HepG2 (cell line): ENCODE data around the gene PHRF1. TPM values are rescaled to one million over a fixed set of nuclear protein-coding genes. Genes with fewer than 3 reads are reported as not detected.

Experiments
- ATAC-seq: fragments of 200-7000 bp; cut with Tn5 transposase; 3 replicates; pipeline ENCODE4 v1.9.1; 2020; ENCODE audit warnings: mild to moderate bottlenecking, moderate library complexity
- BruUV-seq: library from RNA; stranded (reverse); fragments of 400-500 nt; replicated peaks from 2 replicates; lab custom pipeline; 2021; lab: Mats Ljungman, UMichigan
- CTCF ChIA-PET: fragments of 300-600 bp; formaldehyde crosslinking; extraction: SDS; loops from one replicate; lab custom pipeline; 2021; ENCODE audit warnings: low total read pairs, inconsistent platforms, low intra/inter-chr PET ratio; lab: Yijun Ruan, JAX
- POLR2A ChIA-PET: fragments of 350-600 bp; sonication (Branson Sonifier 250); formaldehyde crosslinking; loops from one replicate; lab custom pipeline; 2020; ENCODE audit warnings: antibody characterized with exemption, inconsistent platforms; lab: Yijun Ruan, JAX
- DNase-seq: peaks from one replicate; pipeline ENCODE4 v3.0.0-alpha.2; 2015; ENCODE audit warnings: low spot score
- FAIRE-seq: peaks from 3 replicates; lab custom pipeline; 2011; peaks lifted over from hg19 to GRCh38; lab: Jason Lieb, UNC
- H2AFZ ChIP-seq: one replicate; pipeline ENCODE4 v1.6.1; 2011; ENCODE audit warnings: low read length, inconsistent platforms
- H3K27ac ChIP-seq: fragments of 300-600 bp; 3 replicates; pipeline ENCODE4 v1.8.0; 2011; ENCODE audit warnings: mixed run types, mild to moderate bottlenecking, mixed read lengths, low read length, inconsistent platforms; ENCODE audit not compliant: insufficient read depth; ENCODE audit errors: extremely low read length
- H3K27me3 ChIP-seq, 2 experiments: fragments of 200-600 bp in 1 of 2; 2 replicates in 1 of 2; 3 replicates in 1 of 2; pipeline versions ENCODE4 v1.6.0 to v1.8.0; 2011; ENCODE audit warnings: low read length in 2 of 2, mild to moderate bottlenecking in 2 of 2, moderate library complexity in 2 of 2, inconsistent platforms in 1 of 2; ENCODE audit not compliant: insufficient read depth in 2 of 2, control insufficient read depth in 1 of 2
- H3K36me3 ChIP-seq, 2 experiments: fragments of 200-600 bp in 1 of 2; replicated peaks in 1 of 2; 2 replicates in 1 of 2; 3 replicates in 1 of 2; pipeline versions ENCODE4 v1.5.1 to v1.8.0; 2011; ENCODE audit warnings: low read length in 2 of 2, inconsistent platforms in 1 of 2; ENCODE audit not compliant: insufficient read depth in 2 of 2, control insufficient read depth in 1 of 2
- H3K4me1 ChIP-seq: 2 replicates; pipeline ENCODE4 v1.5.1; 2012; ENCODE audit warnings: low read length, inconsistent platforms; ENCODE audit not compliant: insufficient read depth
- H3K4me2 ChIP-seq: 2 replicates; pipeline ENCODE4 v1.6.0; 2011; ENCODE audit warnings: low read depth, low read length, inconsistent platforms
- H3K4me3 ChIP-seq, 3 experiments: fragments of 200-600 bp in 1 of 3; sonication (generic), shearing (Covaris generic) in 1 of 3; replicated peaks in 1 of 3; 2 replicates each; pipeline ENCODE4 v1.5.1; 2011 to 2016; ENCODE audit warnings: low read length in 3 of 3, inconsistent platforms in 2 of 3, low read depth in 2 of 3, mild to moderate bottlenecking in 2 of 3, control low read depth in 1 of 3, mixed read lengths in 1 of 3; ENCODE audit not compliant: insufficient read depth in 1 of 3
- H3K79me2 ChIP-seq: one replicate; pipeline ENCODE4 v1.6.1; 2011; ENCODE audit warnings: low read length, inconsistent platforms; ENCODE audit not compliant: insufficient read depth
- H3K9ac ChIP-seq: 2 replicates; pipeline ENCODE4 v1.6.0; 2011; ENCODE audit warnings: mild to moderate bottlenecking, low read depth, low read length, inconsistent platforms; ENCODE audit not compliant: insufficient read depth
- H3K9me3 ChIP-seq: 2 replicates; pipeline ENCODE4 v1.5.1; 2012; ENCODE audit warnings: mild to moderate bottlenecking, low read length
- H4K20me1 ChIP-seq: 2 replicates; pipeline ENCODE4 v1.6.0; 2011; ENCODE audit warnings: inconsistent platforms, mild to moderate bottlenecking, low read length, moderate library complexity; ENCODE audit not compliant: insufficient read depth
- BATF2 ChIP-seq: sonication (generic); formaldehyde crosslinking; IDR thresholded peaks from 2 replicates; pipeline ENCODE4 v1.8.0; 2022; ENCODE audit warnings: mild to moderate bottlenecking, missing genetic modification reagents, moderate library complexity
- CEBPG ChIP-seq: IDR thresholded peaks from 2 replicates; pipeline ENCODE4 v1.6.1; 2016
- ELF1 ChIP-seq: sonication (generic); formaldehyde crosslinking; IDR thresholded peaks from 2 replicates; pipeline ENCODE4 v1.4.0; 2020; ENCODE audit warnings: missing genetic modification reagents
- SALL1 ChIP-seq: sonication (generic); formaldehyde crosslinking; IDR thresholded peaks from 2 replicates; pipeline ENCODE4 v1.8.0; 2022; ENCODE audit warnings: mild to moderate bottlenecking, missing genetic modification reagents
- SAP130 ChIP-seq: IDR thresholded peaks from 2 replicates; pipeline ENCODE4 v1.6.1; 2016; ENCODE audit warnings: low read depth
- TEAD3 ChIP-seq: optimal IDR thresholded peaks from 2 replicates; pipeline ENCODE3; 2016; ENCODE audit warnings: borderline replicate concordance
- ZMYM4 ChIP-seq: sonication (generic); formaldehyde crosslinking; IDR thresholded peaks from 2 replicates; pipeline ENCODE4 v1.8.1; 2023; ENCODE audit warnings: mild to moderate bottlenecking, missing genetic modification reagents
- ZNF224 ChIP-seq: sonication (generic); formaldehyde crosslinking; IDR thresholded peaks from 2 replicates; pipeline ENCODE4 v1.5.0; 2020; ENCODE audit warnings: mild to moderate bottlenecking, missing genetic modification reagents
- ZNF263 ChIP-seq: sonication (generic); formaldehyde crosslinking; IDR thresholded peaks from 2 replicates; pipeline ENCODE4 v1.4.0; 2020; ENCODE audit warnings: missing genetic modification reagents
- ZNF564 ChIP-seq: sonication (generic); formaldehyde crosslinking; IDR thresholded peaks from 2 replicates; pipeline ENCODE4 v1.8.1; 2023; ENCODE audit warnings: mild to moderate bottlenecking, missing genetic modification reagents
- ZNF597 ChIP-seq: sonication (generic); formaldehyde crosslinking; IDR thresholded peaks from 2 replicates; pipeline ENCODE4 v1.5.0; 2020; ENCODE audit warnings: missing genetic modification reagents
- ZNF678 ChIP-seq: sonication (generic); formaldehyde crosslinking; IDR thresholded peaks from 2 replicates; pipeline ENCODE4 v1.4.0; 2020; ENCODE audit warnings: mild to moderate bottlenecking, missing genetic modification reagents
- ZNF770 ChIP-seq: sonication (generic); formaldehyde crosslinking; IDR thresholded peaks from 2 replicates; pipeline ENCODE4 v1.5.0; 2020; ENCODE audit warnings: mild to moderate bottlenecking, missing genetic modification reagents
- WGBS: methylation state at CpG from one replicate; pipeline ENCODE4 v1.1.6; 2017; ENCODE audit warnings: low lambda C conversion rate; 5-methylcytosine and 5-hydroxymethylcytosine counted together
- in situ Hi-C: cut with HindIII; loops from 2 replicates; pipeline ENCODE4 v1.10.0; 2017; ENCODE audit warnings: low pct_unique_long_range_greater_than_20kb; ENCODE audit not compliant: extremely low pct_ligation_motif_present
- intact Hi-C: fragments of 100-400 bp; cut with micrococcal nuclease; formaldehyde crosslinking; loops from one replicate; pipeline ENCODE4 v1.10.0; 2022; ENCODE audit not compliant: unreplicated experiment
- polyA plus RNA-seq, 8 experiments: library from polyadenylated mRNA; depleted of rRNA in 3 of 8; stranded (reverse) in 7 of 8; unstranded in 1 of 8; fragments of >200 nt; fragmentation: Illumina TruSeq in 4 of 8; extraction: Trizol in 4 of 8; gene quantifications; 2 replicates each; pipeline versions ENCODE4 v1.2.1 to v1.2.3, GENCODE V29; 2011 to 2016; ENCODE audit warnings: low read depth in 4 of 8, missing spikeins in 1 of 8, mixed read lengths in 1 of 8; ENCODE audit not compliant: insufficient read depth in 1 of 8
- total RNA-seq, 5 experiments: library from RNA; depleted of rRNA; stranded (reverse); fragments of >200 nt; fragmentation: Illumina TruSeq; extraction: Trizol; gene quantifications; 2 replicates each; pipeline ENCODE4 v1.2.3, GENCODE V29; 2016; ENCODE audit warnings: low read depth in 1 of 5
- TF ChIP-seq, protein P1 (sequence below): sonication (generic); formaldehyde crosslinking; IDR thresholded peaks from 2 replicates; pipeline ENCODE4 v1.5.1; 2020; ENCODE audit warnings: mild to moderate bottlenecking, missing genetic modification reagents, moderate library complexity
- TF ChIP-seq, protein P2 (sequence below): IDR thresholded peaks from 2 replicates; pipeline ENCODE4 v1.6.1; 2016
- TF ChIP-seq, protein P3 (sequence below): sonication (generic); formaldehyde crosslinking; IDR thresholded peaks from 2 replicates; pipeline ENCODE4 v1.4.0; 2020; ENCODE audit warnings: mild to moderate bottlenecking, missing genetic modification reagents

PHRF1 gene
- total and polyA plus RNA-seq, 2 of the 13 experiments (the other 11 are each of a cell fraction or from before 2014, with no cell fraction given) = 8.2 to 16.7 TPM

- H3K9me3 ChIP-seq = no peaks in the 10 kb centered on the region
- peak; percentile 42 for DNase-seq
- no TSS peak for BruUV-seq
- H3K36me3 ChIP-seq = peaks cover 0 to 1% of the 10 kb centered on the region in 2 experiments; a peak in 1 of 5 replicates
- H4K20me1 ChIP-seq = peaks cover 15% of the 10 kb centered on the region
- ChIA-PET CTCF (no interaction called here), POLR2A (interaction anchor here (0.6 kb wide), 1 partner anchor 26 kb away, joined by 5 read pairs; no protein-coding TSS in a partner anchor)
- no peak overlapping the region for H3K9ac ChIP-seq
- H3K27me3 ChIP-seq = no peaks in the 10 kb centered on the region; a peak in 2 of 5 replicates
- in situ Hi-C loops = no loop called here
- no peak overlapping the region; a peak in 1 of 6 replicates for H3K4me3 ChIP-seq
- 21% methylated on average over 7 of the region's 16 CpGs for WGBS
- H3K4me1 ChIP-seq = peaks cover 55% of the 10 kb centered on the region
- H3K27ac ChIP-seq = no peak overlapping the region
- no peak overlapping the region for H2AFZ ChIP-seq
- intact Hi-C loops = no loop called here
- FAIRE-seq = no peak
- no peak; the same call in 2 of the 3 replicates for ATAC-seq
- peaks cover 15% of the 10 kb centered on the region for H3K79me2 ChIP-seq
- peak overlapping the region; percentile 63 for H3K4me2 ChIP-seq
- TF ChIP-seq, protein P1, sequence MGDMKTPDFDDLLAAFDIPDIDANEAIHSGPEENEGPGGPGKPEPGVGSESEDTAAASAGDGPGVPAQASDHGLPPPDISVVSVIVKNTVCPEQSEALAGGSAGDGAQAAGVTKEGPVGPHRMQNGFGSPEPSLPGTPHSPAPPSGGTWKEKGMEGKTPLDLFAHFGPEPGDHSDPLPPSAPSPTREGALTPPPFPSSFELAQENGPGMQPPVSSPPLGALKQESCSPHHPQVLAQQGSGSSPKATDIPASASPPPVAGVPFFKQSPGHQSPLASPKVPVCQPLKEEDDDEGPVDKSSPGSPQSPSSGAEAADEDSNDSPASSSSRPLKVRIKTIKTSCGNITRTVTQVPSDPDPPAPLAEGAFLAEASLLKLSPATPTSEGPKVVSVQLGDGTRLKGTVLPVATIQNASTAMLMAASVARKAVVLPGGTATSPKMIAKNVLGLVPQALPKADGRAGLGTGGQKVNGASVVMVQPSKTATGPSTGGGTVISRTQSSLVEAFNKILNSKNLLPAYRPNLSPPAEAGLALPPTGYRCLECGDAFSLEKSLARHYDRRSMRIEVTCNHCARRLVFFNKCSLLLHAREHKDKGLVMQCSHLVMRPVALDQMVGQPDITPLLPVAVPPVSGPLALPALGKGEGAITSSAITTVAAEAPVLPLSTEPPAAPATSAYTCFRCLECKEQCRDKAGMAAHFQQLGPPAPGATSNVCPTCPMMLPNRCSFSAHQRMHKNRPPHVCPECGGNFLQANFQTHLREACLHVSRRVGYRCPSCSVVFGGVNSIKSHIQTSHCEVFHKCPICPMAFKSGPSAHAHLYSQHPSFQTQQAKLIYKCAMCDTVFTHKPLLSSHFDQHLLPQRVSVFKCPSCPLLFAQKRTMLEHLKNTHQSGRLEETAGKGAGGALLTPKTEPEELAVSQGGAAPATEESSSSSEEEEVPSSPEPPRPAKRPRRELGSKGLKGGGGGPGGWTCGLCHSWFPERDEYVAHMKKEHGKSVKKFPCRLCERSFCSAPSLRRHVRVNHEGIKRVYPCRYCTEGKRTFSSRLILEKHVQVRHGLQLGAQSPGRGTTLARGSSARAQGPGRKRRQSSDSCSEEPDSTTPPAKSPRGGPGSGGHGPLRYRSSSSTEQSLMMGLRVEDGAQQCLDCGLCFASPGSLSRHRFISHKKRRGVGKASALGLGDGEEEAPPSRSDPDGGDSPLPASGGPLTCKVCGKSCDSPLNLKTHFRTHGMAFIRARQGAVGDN (CRISPR knock-in tag) = peak; percentile 80
- TF ChIP-seq ZNF678 (CRISPR knock-in tag) (no peak), ZNF263 (CRISPR knock-in tag) (peak; percentile 92), CEBPG (CRISPR knock-in tag) (peak; percentile 36; the same call in 1 of the 2 replicates), SAP130 (CRISPR knock-in tag) (0 out of 2 replicates have a peak, but pooled peaks have one; percentile 29), ZMYM4 (no peak), ELF1 (no peak), ZNF564 (no peak), TEAD3 (CRISPR knock-in tag) (peak; percentile 48), BATF2 (CRISPR knock-in tag) (no peak), ZNF597 (no peak), SALL1 (CRISPR knock-in tag) (peak; percentile 22; the same call in 1 of the 2 replicates), ZNF224 (CRISPR knock-in tag) (no peak), ZNF770 (peak; percentile 12; the same call in 1 of the 2 replicates)
- TF ChIP-seq, protein P2, sequence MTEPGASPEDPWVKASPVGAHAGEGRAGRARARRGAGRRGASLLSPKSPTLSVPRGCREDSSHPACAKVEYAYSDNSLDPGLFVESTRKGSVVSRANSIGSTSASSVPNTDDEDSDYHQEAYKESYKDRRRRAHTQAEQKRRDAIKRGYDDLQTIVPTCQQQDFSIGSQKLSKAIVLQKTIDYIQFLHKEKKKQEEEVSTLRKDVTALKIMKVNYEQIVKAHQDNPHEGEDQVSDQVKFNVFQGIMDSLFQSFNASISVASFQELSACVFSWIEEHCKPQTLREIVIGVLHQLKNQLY (CRISPR knock-in tag) = peak; percentile 80
- TF ChIP-seq, protein P3, sequence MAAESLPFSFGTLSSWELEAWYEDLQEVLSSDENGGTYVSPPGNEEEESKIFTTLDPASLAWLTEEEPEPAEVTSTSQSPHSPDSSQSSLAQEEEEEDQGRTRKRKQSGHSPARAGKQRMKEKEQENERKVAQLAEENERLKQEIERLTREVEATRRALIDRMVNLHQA (CRISPR knock-in tag) = no peak
Observed at GRCh38 chr11:573146-573759, 3.0 kb upstream of the PHRF1 start.
